NCI-H226 (cell line): ENCODE data around the gene MRTFA.

Source experiments
- DNase-seq: peaks from one replicate; pipeline ENCODE4 v3.0.0-alpha.2; 2015

MRTFA gene

DNA sequence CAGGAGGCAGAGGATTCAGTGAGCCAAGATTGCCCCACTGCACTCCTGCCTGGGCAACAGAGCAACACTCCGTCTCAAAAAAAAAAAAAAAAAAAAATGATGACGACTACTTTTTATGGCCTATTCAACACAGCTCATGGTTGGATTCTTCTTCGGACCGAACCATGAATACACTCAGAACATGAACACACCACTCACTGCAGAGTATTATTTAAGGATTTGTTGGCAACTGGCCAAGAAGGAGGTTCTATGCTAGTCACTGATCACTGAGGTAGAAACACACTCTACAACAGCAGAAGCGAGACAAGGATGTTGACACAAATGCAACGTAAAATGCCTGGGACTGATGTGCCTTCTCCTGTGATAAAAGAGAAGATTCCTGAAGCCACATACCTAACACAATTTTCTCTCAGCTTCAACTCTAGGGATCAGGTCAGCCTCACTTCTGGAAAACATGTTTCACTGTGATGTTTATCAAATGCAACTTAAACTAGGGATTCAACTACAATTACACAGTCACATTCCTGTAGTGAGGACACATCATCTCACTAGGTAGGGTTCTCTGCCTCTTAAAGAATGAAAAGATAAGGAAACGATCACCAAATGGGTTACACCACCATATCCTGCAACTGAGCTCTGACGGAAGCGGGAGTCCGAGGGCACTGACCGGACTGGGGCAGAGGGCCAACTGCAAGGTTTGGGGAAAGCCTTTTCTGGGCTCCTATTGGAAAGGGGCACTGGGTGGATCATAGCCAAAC lies 183.6 kb downstream of the MRTFA start:
- DNase-seq: peak; percentile 78

DNA sequence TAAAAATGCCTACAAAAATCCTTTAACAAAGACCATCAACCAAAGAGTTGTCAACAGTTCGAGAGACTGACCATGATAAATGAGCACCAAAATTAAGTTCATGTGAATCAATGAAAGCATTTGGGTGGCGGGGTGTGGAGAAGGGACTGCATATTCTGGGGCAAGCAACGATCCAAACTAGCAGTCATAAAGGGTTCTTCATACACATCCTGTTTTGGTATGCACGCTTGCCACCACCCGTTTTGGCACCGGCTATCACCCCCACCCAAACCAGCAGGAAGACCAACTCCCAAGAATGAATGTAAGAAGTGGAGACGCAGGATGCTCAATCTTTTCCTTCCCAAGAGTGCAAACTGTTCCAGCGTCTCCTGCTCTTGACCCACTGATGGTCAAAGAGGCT lies 185.3 kb downstream of the MRTFA start:
- no peak for DNase-seq

DNA sequence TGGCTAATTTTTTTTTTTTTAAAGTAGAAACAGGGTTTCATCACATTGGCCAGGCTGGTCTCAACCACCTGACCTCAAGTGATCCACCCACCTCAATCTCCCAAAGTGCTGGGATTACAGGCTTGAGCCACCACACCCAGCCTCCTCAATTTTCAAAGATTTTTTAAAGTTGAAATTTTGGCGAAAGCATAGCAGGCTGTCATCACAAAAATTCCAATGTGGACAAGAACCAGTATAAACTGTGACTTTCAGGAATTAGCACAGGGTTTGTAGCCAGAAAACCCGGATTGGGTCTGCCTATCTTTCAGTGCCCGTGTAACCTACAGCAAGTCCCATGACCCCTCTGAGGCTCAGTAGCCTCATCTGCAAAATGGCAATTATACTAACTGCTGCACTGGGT lies 185.9 kb downstream of the MRTFA start:
- DNase-seq: no peak

DNA sequence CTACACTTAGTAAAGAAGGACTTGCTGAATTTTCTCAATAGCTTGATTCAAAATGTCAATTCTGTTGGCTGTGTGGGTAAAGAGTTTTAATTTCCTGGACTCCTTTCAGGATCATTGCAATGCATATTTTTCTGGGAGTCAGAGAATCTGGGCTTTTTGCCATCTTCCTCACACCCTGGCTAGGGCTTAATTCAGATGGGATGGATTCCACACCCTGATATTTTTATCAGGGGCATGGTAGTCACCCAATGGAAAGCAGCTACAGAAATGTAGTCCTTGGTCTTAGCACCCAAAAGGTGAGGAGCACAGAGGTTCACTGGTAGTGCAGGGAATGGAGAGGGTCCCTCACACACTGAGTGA lies 186.9 kb downstream of the MRTFA start:
- peak; percentile 60 for DNase-seq

DNA sequence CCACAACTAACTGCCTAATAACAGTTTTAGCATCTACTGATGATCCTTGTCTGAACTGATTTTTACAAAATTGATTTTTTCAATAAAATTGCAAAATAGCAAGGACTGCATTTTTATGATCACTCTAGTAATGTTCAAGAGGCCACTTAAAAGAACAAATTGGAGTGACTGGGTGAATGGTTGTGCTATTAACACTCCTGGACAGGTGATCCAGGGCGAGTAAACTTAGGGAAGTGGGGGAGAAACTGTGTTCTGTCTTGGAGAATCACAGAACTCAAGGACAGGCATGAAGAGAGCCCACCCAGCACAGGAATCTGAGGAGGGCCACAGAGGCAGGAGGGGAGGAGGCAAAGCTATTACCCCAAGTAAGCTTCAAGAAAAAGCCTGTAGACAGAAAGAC lies 190.3 kb downstream of the MRTFA start:
- DNase-seq: no peak

DNA sequence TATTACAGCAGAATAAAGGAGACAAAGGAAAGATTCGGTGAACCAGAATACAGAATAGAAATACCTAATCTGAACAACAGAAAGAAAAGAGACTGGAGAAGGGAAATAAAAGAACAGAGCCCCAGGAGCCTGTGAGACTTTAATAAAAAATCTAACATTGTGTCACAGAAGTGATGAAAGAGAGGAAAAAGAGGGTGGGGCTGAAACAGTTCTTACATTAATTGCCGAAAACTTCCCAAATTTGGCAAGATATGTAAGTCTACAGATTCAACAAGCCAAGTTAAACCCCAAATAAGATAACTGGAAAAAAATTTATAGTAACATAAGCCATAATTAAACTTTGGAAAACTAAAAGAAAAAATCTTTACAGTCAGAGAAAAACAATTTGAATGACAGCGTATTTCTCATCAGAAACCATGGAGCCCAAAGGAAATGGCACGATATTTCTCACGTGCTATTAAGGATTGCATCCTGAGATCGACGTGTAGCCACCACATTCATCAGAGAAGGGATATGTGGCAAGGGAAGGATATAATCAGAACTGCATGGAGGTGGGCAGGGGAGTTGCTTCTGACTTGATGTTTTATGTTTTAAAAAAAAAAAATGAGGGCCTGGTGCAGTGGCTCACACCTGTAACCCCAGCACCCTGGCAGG lies 192.2 kb downstream of the MRTFA start:
- DNase-seq: no peak

DNA sequence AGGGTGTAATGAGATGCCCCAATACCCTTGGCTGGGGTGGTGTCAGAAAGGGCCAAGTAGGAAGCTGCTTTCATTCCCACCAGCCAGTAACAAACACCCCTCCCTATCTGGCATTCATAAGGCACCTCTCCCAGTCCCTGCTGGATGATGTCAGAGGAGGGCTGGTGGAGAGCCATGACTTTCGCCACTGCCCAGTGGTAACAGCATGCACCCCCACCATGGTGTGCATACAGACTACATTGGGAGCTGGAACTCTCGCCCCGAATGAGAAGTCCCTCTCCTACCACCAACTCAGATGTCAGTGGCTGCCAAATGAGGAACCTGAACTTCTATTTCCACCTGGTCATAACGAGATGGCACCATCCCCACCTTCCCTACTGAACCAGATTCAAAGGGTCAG lies 192.8 kb downstream of the MRTFA start:
- no peak for DNase-seq

DNA sequence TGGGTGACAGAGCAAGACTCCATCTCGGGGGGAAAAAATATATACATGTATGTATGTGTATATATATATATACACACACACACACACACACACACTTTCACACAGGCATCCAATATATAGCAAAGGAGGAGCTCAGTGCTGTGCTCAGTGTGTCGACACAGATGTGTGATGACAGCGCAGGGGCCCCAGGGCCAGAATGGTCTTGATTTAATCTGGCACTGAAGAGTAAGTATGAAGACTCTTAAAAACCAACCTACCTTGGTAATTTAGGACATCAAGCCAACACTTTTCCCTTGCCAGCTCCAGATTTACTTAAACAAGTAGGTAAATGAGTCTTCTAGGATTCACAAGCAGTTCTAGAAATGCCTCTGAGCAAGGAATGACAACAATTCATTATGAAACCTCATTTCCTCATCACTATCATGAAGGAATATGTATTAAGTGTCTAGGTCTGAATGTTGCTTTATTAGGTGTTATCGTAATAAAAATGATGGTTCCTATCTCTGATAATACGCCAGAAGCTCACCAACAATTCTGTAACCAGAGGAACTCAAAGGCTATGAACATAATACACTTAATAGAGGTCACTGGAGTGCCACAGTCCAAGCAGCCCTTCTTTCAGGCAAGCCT lies 194.6 kb downstream of the MRTFA start:
- no peak for DNase-seq

DNA sequence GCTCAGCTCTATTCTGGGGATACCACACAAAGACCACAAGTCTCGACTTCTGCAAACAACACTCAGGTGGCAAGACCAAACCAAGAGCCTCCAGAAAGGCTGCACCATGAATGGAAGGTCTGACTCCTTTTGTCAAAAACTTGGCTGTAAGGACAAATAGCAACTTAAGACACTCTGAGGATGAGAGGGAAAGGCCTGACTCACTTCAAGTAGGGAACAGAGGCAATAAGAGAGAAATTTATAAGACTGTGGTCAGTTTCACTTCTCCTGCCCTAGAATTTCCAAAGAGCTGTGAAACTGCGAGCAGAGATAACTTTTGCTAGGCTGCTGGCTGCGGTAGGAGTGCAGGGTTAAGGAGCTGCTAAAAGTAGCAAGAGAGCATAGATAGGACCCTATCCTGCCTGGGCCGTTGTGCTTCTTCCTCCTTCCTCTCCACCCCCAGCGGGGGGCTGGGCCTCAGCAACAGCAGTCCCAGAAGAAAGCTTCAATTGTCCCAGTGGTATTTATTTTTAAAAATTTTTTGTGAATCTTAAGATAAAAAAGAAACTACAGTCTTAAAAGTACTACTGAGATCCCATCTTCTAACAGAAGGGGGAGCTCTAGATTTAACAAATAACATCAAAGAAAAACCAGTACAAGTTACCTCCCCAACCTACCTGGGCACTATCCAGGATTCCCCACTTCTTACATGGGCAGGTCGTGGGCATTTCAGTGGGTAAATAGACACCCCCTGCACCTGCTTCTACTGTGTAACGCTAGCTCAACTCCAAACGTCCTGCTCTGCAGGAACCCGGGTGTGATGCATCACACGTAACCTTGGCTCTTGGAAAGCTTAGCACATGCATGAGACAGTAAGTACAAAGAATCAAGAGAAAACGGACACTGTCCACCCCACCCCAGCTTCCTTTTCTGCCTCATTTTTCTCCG lies 199.8 kb downstream of the MRTFA start:
- no peak for DNase-seq

DNA sequence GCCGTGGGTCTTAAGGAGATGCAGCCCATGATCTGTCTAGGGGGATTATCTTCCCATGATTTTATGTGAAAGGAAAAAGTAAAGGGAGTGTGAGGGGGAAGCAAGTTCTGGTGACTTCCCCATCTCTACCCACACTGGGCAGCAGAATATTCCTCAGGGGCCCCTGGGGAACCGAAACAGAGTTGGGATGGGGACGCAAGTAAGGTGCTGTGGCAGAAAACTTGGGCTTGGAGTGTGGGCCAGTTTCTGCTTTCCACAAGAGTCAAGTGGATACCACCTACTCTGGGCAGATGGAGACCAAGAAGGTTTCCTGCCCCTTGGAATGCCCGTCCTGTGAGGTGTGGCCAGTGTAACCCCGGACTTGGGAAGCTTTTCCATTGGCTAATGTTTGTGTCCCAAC lies 201.8 kb downstream of the MRTFA start:
- no peak for DNase-seq

DNA sequence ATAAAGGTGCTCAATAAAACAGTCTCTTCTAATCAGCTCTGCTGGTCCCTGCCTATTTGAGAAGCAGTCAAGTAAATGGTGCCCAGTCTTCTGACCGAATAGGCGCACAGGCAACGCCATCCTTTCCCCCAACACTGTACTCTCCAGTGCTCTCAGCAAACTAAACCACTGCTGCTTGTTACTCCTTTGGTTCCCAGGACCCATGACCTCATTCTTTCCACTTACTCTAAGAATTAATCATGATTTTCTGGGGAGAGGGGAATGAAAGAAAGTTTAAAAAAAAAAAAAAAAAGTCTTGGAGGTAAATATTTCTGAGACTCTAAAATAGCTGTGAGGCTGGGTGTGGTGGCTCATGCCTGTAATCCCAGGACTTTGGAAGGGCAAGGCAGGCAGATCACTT lies 202.4 kb downstream of the MRTFA start:
- DNase-seq: no peak

DNA sequence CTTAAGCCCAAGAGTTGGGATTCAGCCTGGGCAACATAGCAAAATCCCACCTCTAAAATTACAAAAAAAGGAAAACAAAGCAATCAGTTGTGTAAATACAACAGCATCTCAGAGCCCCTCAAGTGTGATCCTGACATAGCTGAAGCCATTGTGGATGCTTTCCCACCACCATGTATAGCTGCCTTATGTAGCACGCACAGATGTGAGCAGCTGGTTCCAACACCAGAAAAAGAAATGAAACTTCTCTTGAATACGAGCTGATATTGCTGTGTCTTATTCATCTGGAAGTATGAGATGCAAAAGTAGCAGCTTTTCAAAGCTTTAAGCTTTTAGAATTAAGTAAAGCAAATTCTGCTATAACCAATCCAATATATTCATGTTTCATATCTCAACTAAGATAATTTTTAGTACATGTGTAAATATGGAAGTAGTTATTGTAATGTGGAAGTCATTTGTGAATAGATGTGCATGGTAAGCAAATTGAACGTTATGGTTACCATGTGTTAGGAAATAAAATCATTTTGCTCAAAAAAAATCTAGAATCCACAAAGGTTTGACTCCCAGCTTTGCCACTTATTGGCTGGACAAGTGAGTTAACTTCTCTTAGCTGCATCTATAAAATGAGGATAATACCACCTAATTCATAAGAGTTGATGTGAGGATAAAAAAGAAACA lies 203.0 kb downstream of the MRTFA start:
- DNase-seq: no peak

DNA sequence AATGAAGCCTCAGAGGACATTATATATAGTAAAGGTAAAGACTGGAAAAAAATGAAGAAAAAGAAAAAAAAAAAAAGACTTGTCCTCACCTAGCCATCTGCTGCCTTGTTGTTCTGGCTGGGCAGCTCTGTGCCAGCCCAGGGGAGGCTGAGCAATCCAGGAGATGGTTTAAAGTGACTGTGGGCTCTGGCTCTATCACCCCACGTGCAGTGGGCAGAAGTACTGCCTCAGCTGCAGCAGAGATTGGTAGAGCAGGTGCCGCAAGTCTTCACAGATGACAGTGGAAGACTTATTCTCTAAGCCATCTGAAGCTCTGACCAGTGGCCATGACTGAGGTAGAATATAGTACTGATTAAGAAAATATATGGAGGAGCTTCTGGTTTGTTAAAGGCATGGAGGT lies 203.9 kb downstream of the MRTFA start:
- DNase-seq: no peak

DNA sequence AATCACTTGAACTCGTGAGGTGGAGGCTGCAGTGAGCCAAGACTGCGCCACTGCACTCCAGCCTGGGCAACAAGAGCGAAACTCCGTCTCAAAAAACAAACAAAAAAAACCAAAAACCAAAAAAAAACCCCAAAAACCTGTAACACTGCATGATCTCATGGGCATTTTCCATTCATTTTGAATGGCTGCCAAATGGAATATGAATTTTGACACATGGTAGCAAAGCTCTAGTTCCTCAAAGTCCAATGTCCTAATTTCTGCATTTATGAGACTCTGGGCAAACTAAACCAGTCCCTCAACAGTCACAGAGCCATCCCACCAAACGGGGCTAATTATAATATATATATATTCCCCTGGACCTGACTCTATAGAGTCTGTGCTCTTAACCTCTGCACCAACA lies 204.4 kb downstream of the MRTFA start:
- DNase-seq: no peak

DNA sequence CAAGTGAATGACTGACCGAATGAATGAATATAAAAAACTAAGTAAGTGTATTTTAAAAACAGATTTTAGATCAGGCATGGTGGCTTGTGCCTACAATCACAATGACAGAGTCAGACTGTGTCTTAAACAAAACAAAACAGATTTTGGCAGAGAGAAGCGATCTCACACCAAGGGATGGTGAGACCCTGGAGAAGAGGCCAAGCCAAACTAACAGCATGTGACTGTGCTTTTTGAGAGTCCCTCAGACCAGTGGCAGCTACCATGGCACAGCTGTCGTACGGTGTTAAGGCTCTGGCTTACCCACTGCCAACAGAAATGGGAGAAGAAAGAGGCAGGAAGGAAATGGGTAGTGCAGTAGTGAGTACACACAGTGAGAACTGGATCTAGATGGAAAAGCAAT lies 205.5 kb downstream of the MRTFA start:
- DNase-seq: no peak

DNA sequence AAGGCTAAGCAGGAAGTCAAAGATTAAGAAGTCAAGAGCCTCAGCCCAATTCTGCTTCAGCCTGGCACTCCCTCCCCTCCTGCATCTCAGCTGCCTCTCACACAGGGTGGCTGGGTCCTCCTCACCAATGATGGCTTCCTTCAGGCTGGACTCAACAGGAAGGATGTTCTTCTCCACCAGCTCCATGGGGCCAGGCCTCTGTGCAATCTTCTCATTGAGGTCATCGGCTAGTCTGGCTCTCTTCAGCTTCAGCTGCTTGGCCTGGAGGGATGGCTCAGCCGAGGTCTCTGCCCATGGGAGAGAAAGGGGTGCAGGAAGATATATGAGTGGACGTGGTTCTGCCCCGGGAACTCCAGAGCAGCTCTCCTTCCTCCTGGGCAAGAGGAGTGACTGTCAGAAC lies 207.0 kb downstream of the MRTFA start:
- no peak for DNase-seq

DNA sequence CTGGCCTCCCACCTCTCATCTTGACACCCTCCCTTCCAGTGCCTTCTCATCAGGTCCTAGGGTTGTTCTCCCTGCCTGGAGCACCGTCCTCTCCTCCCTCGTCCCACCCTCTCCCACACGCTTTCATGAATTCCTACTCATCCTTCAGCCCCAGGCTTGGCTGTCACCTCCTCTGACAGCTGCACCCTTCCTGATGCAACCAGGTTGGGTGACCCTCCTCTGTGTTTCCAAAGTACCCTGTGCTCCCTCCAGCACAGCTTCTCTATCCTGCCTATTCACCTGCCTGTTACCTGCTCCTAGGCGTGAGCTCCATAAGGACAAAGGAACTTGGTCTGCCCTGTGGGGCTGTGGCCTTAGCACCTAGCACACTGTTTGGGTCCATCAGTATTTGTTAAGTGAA lies 207.7 kb downstream of the MRTFA start:
- DNase-seq: no peak

DNA sequence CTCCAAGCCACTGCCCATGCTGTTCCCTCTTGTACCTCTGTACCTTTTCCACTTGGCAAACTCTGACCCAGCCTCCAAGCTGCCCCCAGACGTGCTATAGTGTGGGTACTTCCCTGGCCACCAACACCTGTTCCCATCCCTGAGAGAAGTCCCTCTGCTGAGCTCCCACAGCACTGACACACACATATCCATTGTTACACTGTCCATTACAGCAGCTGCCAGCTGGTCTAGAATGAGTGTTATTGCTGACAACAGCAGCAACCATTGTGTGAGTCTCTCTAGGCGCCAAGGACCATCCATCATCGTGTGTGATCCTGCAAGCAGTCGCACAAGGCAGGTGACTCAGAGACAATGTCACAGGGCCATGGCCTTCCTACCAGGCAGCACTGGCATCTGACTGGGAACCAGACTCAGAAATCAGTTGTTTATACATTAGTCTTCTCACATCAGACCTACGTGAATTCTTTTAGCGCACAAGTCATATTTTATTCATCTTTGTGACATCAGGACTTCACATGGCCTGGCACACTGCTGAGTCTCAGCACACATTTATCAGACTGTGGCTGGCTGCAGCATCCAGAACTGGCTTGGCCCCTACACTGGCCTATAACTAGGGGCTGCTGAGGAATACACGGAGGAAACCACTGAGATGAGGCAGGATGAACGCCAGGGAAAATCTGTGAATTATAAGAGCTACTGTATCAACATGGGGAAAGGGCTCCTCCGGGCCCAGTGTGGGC lies 209.8 kb downstream of the MRTFA start:
- no peak for DNase-seq

DNA sequence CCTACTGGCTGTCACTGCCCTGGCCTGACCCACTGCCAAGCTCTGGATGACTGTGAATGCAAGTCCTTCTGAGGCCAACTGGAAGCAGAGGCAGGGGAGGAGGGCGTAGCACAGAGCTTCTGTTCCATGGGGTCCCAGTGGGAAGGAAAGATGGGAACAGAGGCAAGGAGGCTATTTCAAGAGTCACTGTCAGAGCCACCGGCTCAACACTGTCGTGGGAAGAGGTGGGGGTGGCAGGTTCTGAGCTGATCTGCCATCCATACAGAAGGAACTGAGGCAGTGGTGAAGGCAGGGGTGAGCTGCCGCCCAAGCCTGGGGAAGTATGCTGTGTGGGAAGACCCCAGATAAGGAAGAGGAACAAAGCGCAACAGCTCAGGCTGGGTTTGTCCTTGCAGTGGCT lies 211.4 kb downstream of the MRTFA start:
- DNase-seq: no peak

DNA sequence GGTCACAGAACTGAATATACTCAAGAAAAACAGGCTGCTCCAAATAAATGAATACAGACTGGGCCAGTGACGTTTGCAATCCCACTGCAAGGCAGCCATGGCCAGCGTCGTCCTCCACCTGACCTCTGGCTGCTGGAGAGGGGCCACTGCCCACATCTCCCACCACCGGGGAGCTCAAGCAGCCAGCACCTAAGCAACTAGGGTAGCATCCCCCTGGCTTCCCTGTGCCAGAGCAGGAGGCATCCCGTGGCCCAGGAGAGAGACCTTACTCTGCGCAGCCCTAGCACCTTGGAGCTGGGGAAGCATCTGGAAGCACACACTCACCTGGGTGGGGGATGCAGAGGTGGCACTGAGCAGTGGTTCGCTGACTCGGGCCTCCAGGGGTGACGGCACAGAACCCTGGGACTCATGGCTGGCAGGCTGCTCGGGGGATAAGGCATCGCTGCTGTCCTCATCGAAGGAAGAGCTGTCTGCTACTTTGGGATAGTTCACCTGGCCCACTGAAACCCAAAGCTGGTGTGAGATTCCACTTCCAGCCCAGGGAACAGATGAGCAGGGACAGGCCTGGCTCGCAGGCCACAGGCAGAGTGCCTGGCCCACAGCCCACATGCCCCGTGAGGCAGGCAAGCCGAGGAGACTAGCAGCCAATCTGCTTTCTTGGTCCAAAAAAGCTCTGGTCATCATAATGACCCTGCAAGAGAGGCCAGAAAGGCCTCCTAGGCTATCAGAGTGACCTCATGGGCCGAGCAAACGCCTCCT lies 212.5 kb downstream of the MRTFA start:
- no peak for DNase-seq

DNA sequence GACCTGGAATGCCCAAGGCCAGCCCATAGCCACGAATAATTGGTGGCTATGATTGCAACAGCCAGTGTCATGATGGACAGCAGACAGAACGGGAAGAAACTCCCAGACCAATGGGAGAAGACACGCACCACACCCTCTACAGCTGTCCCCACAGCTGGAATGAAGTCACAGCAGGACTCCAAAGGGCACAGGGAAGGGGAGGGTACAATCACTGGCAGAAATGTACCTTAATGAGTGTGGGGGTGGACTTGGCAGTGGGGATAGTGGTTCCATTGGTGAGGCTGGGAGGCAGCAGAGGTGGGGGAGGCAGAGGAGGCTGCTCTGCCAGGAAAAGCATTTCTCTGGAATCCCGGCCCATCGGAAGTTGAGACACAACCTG lies 213.2 kb downstream of the MRTFA start:
- DNase-seq: no peak
